ENCODE data around the gene TRIP13.
A peak's percentile ranks its signal among the peaks of the same experiment; 100 is the strongest.

TRIP13 gene

DNA sequence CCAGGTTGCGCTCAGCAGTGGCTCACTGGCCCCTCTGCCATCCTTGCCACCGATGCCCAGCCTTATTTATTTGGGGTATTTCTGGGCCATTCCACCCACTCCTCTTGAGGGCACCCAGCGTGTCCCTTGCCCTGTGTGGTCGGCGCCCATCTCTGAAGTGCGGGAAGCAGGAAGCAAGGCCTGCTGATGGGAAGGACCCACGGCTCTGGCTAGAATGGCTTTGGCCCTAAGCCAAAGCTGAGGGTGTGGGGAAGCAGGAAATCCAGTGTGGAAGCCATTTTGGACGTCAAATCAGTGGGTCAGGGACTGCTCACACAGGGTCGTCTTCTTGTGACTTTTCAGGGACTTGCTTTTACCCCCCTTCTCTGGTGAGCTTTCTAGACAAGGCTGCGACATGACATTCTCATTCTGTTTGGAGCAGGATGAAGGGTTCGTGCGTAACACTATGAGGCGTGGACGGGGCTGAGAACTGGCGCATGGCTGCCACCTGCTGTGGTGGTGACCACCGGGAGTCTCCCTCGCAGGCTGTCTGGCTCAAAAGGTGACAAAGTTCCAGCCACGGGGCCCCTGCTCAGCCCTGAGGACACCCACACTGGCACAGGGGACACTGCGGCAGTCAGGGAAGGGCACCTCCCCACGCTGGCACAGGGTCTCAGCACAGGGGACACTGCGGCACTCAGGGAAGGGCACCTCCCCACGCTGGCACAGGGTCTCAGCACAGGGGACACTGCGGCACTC is 65.2 kb downstream of the TRIP13 start:
- no peak for DNase-seq

DNA sequence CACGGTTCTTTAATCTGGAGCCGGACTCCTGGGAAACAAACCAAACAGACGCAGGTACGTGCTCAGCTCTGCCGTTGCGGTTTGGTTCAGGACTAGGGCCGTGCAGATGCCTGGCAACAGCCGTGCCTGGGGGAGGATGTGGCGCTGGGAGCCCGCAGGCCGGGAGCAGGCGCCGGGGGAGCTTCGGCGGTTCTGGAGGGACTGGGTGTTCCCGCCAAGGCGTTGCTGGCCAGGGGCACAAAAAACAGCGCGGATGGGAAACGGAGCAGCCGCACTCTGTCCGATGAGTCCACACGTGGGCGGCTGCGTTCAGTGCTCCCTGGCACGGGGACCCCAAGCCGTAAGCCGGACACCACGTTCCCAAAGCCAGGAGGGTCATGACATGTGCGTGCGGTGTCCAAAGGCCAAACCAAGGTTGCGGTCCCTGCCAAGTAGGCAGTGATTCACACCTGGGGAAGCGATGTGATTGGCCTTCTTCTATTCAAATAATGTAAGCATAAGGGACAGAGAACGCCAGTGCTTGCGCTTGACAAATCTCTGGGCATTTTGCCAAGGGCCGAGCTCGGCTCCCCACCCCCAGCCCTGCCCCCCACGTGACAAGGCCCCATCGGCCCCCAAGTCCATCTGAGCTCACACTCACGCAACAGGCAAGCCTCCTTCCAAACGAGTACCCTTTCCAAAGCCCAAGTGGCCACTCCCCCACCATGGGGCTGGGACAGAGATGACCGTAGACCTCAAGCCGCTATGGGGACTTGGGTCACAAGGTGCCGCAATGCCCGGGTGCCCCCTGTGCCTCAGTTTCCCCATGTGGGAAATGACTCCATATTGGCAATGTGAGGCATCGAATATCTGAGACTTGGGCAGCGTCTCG is 66.3 kb downstream of the TRIP13 start:
- peak; percentile 85 for DNase-seq

- DNase-seq: no peak
These were observed 67.2 kb downstream of the TRIP13 start for GRCh38 chr5:959581-960531.

DNA sequence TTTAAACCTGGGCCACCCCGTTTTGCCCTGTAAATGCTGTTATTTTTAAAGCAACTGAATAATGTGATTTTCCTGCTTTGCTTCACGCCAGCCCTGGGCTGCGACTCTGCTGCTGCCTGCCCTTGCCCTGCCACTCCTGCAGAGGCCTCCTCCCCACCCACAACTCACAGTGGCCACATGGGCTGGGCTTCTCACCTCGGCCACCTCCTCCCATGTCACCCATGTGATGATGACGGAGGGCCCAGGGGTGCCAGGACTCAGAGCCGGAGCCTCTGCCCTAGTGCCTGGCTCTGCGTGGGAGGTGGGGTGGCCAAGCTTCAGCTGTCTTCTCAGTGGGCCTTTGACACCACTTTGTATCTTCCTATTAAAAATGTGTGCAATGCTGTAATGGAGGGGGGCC is 67.9 kb downstream of the TRIP13 start:
- DNase-seq: no peak

GRCh38 chr5:961002-961710 is 68.5 kb downstream of the TRIP13 start:
- DNase-seq: no peak

DNA sequence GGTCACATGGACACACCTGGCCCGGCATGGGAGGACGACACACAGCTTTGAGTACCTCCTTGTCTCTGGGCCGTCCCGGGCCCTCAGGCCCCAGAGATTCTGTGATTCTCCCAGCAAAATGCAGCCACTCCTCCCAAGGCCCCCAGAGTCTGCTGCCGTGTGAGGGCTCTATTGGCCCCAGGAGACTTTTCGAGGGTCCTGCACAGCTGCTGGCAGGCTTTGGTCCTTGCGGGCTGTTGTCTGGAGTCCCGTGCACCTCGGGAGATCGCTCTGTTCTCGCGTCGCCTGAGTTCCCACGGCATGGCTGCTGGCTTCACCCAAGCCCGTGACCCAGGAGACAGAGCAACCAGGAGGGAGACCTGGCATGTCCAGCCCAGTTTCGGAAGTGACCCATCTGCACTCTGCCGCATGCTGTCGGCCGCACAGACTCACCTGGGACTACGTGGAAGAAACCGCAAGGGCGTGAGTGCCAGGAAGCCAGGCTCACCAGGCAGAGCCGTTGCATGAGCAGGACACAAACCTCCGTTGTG is 69.1 kb downstream of the TRIP13 start:
- DNase-seq: no peak

DNA sequence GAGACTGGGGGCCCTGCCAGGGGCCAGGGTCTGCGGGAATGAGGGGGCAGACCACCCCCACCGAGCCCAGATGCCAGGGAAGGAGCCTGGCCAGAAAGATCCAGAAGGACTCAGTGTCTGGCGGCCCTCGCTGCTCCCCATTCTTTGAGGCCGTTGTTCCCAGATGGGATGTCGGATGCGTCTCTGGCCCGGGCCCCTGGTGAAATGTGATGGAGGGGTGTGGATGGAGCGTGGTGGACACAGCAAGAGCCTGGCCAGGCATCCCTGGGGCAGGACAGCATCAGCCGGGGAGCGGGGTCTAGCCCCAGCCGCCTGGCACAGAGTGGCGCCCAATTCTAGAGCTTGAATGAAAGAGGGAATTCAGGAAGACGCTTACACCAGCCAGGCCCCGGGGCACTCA is 69.7 kb downstream of the TRIP13 start:
- no peak for DNase-seq

GRCh38 chr5:962801-963200 is 70.1 kb downstream of the TRIP13 start:
- no peak for DNase-seq

- no peak for DNase-seq
These were observed 70.6 kb downstream of the TRIP13 start for GRCh38 chr5:963310-963672.

- DNase-seq: no peak
These were observed 71.2 kb downstream of the TRIP13 start for GRCh38 chr5:963673-964531.

DNA sequence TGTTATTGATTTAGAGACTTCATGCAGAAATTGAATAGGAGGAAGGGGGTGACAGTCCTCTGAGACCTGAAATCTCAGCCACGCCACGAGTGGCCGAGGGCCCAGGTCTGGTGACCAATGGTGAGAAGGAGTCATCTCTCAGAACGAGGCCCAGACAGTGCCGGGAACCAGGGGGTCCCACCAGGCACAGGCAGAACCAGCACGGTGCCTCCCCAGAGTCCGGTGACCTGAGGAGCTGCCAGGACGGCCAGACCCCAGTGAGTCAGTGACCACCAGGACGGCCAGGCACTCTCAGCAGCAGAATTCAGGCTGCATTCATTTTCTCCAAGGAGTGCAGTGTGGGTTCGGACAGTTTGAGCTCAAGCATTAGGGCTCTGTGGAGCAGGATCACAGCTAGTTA is 72.1 kb downstream of the TRIP13 start:
- no peak for DNase-seq

DNA sequence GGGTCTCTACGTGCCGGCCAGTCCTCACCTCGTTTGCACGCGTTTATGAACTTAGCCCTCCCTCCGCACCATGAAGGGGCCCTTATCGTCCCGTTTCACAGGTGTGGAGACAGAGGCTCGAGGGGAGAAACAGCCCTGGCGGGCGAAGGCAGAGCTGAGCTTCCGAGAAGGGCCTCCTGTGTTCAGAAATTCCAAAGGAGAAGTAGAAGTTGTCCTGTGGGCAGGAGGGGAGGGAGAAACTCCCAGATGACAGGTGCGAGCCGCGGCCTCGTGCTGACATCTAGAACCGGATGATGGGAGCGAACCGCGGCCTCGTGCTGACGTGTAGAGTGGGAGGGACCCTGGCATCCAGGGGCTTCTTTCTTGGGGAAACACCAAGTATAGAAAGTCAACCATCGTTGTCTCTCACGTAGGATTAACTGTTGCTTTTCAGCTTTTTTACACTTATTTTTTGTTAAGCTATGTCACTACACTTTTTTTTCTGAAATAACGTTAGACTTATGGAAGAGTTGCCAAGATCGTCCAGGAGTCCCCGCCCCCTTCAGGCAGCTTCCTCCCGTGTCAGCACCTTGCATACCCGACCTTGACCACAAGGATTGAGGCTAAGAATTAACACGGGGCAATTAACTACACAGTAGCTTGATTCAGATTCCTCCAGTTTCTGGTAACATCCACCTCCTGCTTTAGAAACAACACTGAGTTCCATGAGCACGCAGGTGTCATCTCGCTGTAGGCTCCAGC is 73.1 kb downstream of the TRIP13 start:
- DNase-seq: no peak

- no peak for DNase-seq
These were observed 73.6 kb downstream of the TRIP13 start for GRCh38 chr5:966345-966710.

- DNase-seq: no peak
These were observed 74.3 kb downstream of the TRIP13 start for GRCh38 chr5:966941-967340.

Data from NCI-H774 (cell line).